ENCODE results near the gene CTBP2. TPM values are rescaled to one million over a fixed set of nuclear protein-coding genes. Genes with fewer than 3 reads are reported as not detected.

The CTBP2 gene
- total and polyA plus RNA-seq, 10 donors, result 6.7 to 74.4 (median 40.1) TPM

GRCh38 chr10:124977648-124978375, 182.6 kb downstream of the CTBP2 start:
- intact Hi-C loops (cut with DNase I; ENCODE audit: low total_unique reads), result no loop called here
- Histone ChIP-seq H3K36me3 (peaks cover 0 to 87% (median 34%) of the 10 kb centered on the region in 6 donors), H3K4me1 (peaks cover 0 to 33% (median 7%) of the 10 kb centered on the region in 6 donors), H3K9me3 (no peaks in the 10 kb centered on the region), H3K4me3 (no peak overlapping the region), H3K27me3 (replicated peaks in 1 of 7) (no peaks in the 10 kb centered on the region), H3K27ac (peak overlapping the region in 1 of 8 donors; percentile 3)
- TF ChIP-seq POLR2AphosphoS5 (IDR thresholded peaks at IDR 0.05) (no peak), CTCF (IDR thresholded peaks at IDR 0.05 in 8 of 11, conservative IDR thresholded peaks at IDR 0.05 in 3 of 11) (no peak), POLR2A (IDR thresholded peaks at IDR 0.05) (no peak)
- no peak for DNase-seq
- 79 to 86% (median 85%) methylated on average over 4 of the region's 4 CpGs for whole genome bisulfite sequencing, 5 donors

- DNase-seq, result no peak
- peaks cover 0 to 87% (median 28%) of the 10 kb centered on the region in 6 donors for H3K36me3 ChIP-seq
- TF ChIP-seq CTCF (IDR thresholded peaks at IDR 0.05 in 8 of 11, conservative IDR thresholded peaks at IDR 0.05 in 3 of 11) (no peak), POLR2AphosphoS5 (IDR thresholded peaks at IDR 0.05) (no peak)
- peak overlapping the region in 1 of 8 donors; percentile 3 for H3K27ac ChIP-seq
- no peaks in the 10 kb centered on the region for H3K27me3 ChIP-seq (replicated peaks in 1 of 7)
- no peaks in the 10 kb centered on the region for H3K9me3 ChIP-seq
- H3K4me3 ChIP-seq, result no peak overlapping the region
- WGBS, 5 donors, result 80 to 100% (median 96%) methylated on average over 3 of the region's 3 CpGs
- intact Hi-C loops (cut with DNase I; ENCODE audit: low total_unique reads), result no loop called here
- H3K4me1 ChIP-seq, result peaks cover 0 to 33% (median 7%) of the 10 kb centered on the region in 6 donors
Measured at GRCh38 chr10:124977161-124977560, 183.2 kb downstream of the CTBP2 start.

GRCh38 chr10:124975977-124976514, 184.3 kb downstream of the CTBP2 start:
- Histone ChIP-seq H3K9me3 (no peaks in the 10 kb centered on the region), H3K4me1 (peaks cover 1 to 43% (median 14%) of the 10 kb centered on the region in 6 donors), H3K27me3 (replicated peaks in 1 of 7) (no peaks in the 10 kb centered on the region), H3K27ac (peak overlapping the region in 3 of 8 donors; percentile 36 to 52 (median 41)), H3K4me3 (no peak overlapping the region), H3K36me3 (peaks cover 0 to 87% (median 21%) of the 10 kb centered on the region in 6 donors)
- WGBS, 5 donors, result 41 to 71% (median 60%) methylated on average over 5 of the region's 5 CpGs
- TF ChIP-seq POLR2AphosphoS5 (IDR thresholded peaks at IDR 0.05) (no peak), CTCF (IDR thresholded peaks at IDR 0.05 in 8 of 11, conservative IDR thresholded peaks at IDR 0.05 in 3 of 11) (no peak), POLR2A (IDR thresholded peaks at IDR 0.05) (no peak)
- intact Hi-C loops (cut with DNase I; ENCODE audit: low total_unique reads), result no loop called here
- no peak for DNase-seq

- intact Hi-C loops (cut with DNase I; ENCODE audit: low total_unique reads), result no loop called here
- WGBS, 5 donors, result 95 to 97% (median 96%) methylated on average over 5 of the region's 5 CpGs
- no peak overlapping the region for H3K4me3 ChIP-seq
- peaks cover 0 to 87% (median 23%) of the 10 kb centered on the region in 6 donors for H3K36me3 ChIP-seq
- H3K27ac ChIP-seq, result no peak overlapping the region
- H3K27me3 ChIP-seq (replicated peaks in 1 of 7), result no peaks in the 10 kb centered on the region
- no peaks in the 10 kb centered on the region for H3K9me3 ChIP-seq
- H3K4me1 ChIP-seq, result peaks cover 5 to 58% (median 27%) of the 10 kb centered on the region in 6 donors
- TF ChIP-seq CTCF (IDR thresholded peaks at IDR 0.05 in 8 of 11, conservative IDR thresholded peaks at IDR 0.05 in 3 of 11) (no peak), POLR2AphosphoS5 (IDR thresholded peaks at IDR 0.05) (no peak), POLR2A (IDR thresholded peaks at IDR 0.05) (no peak)
- no peak for DNase-seq
Measured at GRCh38 chr10:124974131-124974530, 186.2 kb downstream of the CTBP2 start.

Data from spleen (tissue), 11 donors.